ENCODE results near the gene RMRP.
A peak's percentile ranks its signal among the peaks of the same experiment; 100 is the strongest.
"Not testable (repeated sequence)": the region's sequence is repeated elsewhere in the genome, so short reads cannot be mapped to it uniquely, and the experiment has no call there.

The RMRP gene

DNA sequence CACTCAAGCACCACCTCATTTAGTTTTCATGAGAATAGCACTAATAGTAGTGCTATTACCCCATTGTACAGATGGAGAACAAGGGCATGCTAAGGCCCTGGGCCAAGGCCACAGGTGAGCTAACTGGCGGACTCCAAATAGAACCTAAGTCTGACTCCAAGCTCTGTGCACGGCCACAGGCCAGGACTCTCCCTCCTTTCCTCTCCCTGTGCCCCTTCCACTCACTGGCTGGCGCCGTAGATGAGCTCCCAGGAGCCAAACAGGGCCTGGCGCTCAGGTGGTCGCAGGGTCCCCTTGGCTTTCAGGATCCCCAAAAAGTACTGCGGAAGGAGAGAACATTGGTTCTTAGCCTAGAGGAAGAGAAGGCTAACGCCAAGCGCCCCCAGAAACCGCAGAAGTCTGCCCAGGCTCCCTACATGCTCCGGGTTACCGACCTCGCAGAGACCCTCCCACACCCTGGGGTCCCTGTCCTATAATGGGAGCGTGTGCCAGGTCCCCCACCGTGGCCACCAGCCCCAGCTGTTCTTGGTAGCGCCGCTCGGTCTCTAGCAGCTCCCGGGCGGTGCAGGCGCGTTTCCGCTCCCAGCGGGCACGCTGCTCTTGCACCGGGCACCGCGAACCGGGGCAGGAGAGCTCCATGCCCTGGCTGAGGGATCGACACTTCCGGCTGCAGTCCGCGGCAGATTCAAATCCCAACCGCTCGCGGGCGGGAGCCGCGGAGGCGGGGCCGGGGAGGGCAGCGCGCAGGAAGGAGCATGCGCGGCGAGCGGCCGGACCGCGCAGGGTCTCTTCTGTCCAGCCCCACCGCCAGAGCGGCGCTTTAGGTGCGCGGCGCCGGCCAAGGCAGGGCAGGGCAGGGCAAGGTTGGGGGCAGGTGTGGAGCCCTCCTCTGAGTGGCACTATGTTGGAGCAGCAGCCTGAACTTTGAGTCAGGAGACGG is 7.0 kb upstream of the RMRP start, which contains the start of gene ARHGEF39:
Gene ARHGEF39 (minus strand): TSS at position 665 of the 940 bp plus-strand sequence. CDS start 26 bp downstream, at position 639.
- DNase-seq: peak; percentile 62

DNA sequence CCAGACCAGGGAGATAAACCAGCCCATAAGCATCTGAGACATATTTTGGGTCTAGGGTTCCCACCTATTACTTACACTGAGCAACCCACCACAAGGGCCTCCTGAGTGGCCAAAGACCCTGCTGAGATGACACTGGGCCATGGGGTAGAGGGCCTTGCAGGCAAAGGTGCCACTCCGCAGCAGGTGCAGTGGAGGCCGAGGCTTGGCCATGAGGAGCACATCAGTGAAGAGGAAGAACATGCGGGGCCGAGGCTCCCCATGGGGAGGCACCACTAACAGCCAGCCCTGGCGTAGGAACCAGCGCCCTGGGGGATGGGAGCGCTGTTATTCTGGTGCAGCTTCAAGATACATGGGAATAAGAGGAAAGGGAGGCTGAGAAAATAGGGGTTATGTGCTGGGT is 4.6 kb upstream of the RMRP start:
- DNase-seq: no peak

DNA sequence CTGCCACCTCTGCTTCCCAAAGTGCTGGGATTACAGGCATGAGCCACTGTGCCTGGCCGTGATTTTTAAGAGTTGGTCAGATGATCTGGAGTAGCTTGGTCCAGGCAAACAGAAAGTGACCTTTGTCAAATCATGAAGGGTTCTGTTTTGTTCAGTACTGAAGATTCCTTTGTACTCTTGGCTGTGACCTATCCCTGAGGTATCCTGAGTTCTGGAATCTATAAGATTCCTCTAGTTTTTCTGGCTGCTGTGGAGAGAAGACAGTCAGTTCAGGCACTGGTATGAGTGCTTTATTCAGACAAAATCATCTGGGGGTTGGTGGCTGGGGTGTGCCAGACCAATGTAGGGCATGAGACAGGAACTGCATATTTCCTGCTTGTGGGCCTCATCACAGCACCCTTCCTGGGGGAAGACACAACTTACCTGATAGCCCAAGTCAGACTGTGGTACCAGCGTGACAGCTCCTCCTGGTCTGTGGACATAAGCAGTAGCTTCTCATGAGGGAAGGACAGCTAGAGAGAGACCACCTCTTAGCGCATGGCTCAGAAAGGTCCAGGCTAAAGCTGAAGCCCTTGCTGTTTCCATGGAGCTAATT is 4.0 kb upstream of the RMRP start:
- peak; percentile 47 for DNase-seq

DNA sequence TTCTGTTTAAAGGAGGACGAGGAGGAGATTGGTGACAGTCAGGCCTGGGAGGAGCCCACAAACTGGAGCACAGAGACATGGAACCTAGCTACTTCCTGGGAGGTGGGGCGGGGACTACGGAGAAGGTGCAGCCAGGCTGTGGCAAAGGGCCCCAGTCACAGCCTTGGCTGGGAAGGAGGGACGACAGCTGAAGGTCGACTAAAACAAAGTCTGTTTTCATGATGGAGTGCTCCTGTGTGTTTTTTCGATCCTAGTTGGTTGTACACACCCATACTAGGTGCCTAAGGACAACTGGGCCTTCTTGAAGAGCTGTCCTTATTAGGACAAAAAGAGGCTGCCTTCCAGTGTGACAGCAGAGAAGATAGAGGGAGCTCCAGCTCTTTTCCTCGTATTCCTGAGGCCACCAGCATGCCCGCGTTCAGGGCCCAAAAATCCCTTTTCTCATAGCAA is 3.2 kb upstream of the RMRP start:
- no peak for DNase-seq

DNA sequence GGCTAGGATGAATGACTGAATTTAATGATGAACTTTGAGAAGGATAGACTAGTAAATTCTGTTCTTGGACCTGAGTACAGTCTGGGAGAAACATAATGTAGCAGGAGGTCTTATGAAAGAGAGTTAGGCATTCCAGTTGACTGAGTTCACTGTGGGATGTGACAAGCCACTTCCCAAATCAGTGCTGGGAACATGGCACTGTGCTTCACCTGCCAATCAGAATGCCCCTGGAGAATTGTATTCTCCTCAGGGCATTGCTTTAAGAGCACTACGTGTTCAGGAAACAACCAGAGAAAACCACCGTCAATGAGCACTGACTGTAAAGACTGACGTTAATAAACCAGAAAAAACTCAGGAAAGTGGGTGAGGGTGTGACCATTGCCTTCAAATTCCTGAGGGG is 1.5 kb upstream of the RMRP start:
- DNase-seq: no peak

DNA sequence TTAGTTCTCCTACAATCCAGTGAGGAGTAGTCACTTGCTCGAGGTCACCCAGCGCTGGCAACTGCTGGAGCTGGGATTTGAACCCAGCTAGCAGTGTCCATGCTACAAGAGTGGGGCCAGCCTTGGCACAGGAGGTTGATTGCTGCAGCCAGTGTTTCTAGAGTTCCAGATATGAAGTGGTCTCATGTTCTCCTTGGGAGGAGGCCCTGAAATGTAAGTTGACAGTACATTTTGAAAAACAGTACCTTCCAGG is 1.1 kb upstream of the RMRP start:
- DNase-seq: no peak

DNA sequence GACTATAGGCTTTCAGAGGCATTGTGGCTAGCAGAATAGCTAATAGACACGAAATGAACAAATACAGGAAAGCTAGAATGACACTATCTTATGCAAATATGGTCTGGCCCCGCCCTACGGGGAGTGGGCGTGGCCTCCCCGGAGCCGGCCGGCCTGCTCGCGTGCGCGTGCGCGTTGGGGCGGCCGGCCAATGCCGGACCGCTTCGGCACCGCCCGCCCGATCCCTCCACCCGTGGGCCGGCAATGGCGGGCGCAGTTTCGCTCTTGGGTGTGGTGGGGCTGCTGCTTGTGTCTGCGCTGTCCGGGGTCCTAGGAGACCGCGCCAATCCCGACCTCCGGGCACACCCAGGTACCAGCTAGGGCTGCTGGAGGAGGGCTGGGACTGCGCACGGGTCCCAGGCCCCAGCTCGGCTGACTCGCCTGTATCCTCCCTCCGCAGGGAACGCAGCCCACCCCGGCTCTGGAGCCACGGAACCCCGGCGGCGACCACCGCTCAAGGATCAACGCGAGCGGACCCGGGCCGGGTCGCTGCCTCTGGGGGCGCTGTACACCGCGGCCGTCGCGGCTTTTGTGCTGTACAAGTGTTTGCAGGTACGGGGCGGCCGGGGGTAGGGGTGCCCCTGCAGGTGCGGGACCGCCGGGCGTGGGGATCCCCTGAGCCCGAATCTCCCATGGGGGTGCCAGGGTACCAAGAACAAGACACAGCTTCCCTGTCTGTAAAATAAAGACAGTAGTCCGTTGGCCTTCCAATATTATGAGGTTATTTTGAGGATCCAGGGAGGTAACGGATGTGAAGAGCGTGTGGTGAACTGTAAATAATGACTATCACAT is 533 bp upstream of the RMRP start, which contains the start of gene CCDC107:
Gene CCDC107 (plus strand): TSS at position 156 of the 831 bp plus-strand sequence. CDS start 88 bp downstream, at position 244.
- peak; percentile 87 for DNase-seq

DNA sequence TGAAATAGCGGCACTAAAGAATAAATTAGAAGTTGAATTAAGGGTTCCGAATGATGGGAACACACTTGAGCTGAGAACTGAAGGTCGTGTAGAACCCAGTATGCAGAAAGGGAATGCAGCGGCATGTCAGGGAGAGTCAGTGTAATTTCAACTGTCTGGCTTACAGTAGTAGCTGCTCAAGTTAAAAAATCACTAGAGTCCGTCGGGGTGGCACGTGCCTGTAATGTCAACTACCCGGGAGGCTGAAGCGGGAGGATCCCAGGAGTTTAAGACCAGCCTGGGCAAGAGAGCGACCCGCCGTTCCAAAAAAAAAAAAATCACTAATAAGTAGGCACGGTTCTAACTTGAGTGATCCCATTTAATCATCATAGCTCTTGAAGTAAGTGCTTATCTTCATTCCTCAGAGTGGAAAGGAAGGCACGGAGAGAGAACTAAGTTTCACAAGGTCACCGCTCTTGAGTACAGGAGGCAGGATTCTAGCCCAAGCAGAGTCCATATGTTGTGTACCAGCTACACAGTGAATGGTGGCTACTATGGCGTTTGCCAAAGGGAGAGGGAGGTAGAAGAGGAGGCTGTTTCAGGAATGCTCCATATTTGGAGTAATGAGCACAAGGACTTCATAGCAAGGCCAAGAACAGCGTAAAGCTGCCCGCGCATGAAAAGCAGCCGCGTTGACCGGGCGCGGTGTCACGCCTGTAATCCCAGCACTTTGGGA is 831 bp downstream of the RMRP start:
- no peak for DNase-seq

DNA sequence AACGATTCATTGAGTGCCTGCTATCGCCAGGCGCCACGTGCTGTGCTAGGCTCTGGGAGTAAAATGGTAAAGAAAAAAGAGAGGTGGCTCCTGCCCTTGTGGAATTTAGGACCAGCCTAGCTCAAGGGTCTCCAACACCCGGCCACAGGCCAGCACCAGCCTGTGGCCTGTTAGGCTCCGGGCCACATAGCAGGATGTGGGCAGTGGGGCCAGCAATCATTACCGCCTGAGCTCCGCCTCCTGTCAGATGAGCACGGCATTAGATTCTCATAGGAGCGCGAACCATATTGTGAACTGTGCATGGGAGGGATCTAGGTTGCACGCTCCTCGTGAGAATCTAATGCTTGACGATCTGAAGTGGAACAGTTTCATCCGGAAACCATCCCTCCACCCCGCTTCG is 1.5 kb downstream of the RMRP start:
- DNase-seq: no peak

DNA sequence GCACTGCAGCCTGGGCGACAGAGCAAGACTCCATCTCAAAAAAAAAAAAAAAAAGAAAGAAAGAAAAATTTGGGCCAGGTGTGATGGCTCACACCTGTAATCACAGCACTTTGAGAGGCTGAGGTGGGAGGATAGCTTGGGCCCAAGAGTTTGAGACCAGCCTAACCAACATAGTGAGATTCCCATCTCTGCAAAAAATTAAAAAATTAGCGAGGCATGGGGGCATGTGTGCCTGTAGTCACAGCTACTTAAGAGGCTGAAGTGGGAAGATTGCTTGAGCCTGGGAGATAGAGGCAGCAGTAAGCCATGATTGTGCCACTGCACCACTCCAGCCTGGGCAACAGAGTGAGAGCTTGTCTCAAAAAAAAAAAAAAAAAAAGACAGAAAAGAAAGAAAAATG is 4.2 kb downstream of the RMRP start:
- DNase-seq: no peak

DNA sequence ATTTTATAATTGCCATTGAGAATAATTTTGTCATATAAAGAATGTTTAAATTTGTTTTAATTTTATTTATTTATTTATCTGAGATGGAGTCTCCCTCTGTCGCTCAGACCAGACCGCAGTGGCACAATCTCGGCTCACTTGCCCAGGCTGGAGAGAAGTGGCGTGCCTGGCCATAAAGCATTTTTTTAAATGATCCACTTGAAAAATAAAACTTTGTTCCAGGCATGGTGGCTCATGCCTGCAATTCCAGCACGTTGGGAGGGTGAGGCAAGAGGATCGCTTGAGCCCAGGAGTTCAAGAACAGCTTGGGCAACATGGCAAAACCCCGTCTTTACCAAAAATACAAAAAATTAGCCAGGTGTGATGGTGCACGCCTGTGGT is 5.0 kb downstream of the RMRP start:
- no peak for DNase-seq

DNA sequence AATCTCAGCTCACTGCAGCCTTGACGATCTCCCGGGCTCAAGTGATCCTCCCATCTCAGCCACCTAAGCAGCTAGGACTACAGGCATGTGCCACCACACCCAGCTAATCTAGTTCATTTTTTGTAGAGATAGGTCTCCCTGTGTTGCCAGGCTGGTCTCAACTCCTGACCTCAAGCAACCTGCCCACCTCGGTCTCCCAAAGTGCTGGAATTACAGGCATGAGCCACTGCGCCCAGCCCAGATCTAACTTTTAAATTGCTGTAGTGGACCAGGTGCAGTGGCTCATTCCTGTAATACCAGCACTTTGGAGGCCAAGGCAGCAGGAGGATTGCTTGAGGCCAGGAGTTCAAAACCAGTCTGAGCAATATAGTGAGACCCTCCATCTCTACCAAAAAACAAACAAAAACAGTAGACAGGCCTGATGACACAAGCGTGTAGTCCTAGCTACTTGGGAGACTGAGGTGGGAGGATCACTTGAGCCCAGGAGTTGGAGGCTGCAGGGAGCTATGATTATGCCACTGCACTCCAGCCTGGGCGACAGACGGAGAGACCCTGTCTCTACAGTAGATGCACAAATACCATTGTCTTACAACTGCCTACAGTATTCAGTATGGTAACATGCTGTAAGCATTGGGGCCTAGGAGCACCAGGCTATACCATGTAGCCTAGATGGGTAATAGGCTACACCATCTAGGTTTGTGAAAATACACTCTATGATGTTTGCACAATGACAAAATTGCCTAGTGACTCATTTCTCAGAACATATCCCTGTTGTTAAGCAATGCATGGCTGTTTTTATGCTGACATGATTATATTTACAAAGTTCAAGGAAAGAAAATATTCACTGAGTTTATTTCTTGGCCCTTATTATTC is 5.6 kb downstream of the RMRP start:
- no peak for DNase-seq

DNA sequence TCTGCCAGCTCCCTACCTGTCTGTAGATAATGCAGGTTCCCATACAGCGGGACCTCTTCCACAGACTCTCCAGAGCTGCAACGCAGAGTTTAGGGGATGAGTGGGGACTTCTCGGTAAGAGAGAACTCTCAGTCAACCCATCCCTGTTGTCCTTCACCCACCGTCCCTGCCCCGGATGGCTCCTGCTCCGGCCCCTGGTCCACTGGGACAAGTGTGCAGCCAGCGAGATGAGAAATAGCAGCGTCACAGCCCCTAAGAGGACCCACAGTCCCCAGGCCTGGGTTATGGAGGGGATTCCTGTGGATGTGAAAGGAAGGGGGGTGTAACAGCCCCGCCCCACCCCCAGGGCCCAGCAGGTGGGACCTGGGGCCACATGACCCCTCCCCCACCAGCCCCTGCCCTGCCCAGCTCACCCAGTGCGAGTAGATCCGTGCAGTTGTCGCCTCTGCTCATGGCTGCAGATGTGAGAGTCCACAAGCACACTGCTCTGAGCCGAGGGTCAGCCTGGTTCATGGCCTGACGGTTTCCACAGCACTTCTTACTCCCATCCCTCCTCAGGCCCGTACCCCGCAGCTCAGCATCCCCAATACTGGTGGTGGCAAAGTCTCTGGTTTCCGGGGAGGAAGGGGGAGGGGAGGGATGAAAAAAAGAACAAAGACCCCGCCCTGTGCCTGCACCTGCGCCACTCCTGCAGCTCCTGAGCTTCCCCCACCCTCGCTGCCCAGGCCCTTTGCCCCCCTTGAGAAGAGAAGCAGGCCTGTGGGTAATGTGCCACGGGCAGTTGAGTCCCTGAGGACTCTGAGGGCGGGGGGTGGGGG is 7.3 kb downstream of the RMRP start, which contains the start of gene SIT1:
Gene SIT1 (minus strand): TSS at position 591 of the 818 bp plus-strand sequence. CDS start 78 bp downstream, at position 513.
- DNase-seq: no peak

DNA sequence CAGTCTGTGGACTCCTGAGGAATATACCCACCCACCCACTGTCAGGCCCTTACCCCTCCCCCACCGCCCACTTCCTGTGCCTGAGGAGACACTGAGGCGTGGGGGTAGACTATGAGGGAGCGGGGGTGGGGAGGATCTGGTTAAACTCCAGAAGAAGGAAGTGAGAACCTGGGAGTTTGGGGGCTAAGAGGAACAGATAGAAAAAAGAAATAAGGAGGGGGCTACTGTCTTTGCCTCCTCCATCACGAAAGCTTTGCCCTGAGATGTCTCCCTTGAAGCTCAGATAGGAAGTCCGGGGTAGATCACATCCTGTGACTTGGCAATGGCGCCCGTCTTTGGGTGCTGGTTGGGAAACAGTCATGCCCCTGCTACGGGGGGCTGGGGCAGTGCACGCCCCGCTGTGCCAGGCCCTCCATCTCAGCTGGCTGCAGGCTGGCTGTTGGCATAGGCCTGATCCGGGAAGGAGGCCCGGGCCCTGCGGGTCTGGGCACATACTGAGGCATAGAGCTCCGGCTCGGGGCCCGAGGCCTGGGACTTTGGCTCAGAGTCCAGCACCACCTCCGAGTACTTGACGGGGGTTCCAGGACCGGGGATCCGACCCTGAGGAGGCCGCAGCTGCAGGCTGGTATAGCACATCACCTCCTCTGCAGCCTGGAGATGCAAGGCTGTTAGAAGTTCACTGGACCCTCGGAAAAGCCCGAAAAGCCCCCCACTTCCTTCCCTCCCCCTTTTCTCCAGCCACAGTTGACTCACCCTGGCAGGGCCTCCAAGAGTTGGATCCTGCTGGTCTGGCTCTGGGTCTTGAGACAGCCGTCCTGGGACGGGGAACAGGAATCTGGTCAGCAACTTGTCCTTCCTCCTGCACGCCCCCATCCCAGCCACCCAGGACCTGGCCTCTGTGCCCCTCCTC is 8.1 kb downstream of the RMRP start:
- DNase-seq: peak; percentile 45

DNA sequence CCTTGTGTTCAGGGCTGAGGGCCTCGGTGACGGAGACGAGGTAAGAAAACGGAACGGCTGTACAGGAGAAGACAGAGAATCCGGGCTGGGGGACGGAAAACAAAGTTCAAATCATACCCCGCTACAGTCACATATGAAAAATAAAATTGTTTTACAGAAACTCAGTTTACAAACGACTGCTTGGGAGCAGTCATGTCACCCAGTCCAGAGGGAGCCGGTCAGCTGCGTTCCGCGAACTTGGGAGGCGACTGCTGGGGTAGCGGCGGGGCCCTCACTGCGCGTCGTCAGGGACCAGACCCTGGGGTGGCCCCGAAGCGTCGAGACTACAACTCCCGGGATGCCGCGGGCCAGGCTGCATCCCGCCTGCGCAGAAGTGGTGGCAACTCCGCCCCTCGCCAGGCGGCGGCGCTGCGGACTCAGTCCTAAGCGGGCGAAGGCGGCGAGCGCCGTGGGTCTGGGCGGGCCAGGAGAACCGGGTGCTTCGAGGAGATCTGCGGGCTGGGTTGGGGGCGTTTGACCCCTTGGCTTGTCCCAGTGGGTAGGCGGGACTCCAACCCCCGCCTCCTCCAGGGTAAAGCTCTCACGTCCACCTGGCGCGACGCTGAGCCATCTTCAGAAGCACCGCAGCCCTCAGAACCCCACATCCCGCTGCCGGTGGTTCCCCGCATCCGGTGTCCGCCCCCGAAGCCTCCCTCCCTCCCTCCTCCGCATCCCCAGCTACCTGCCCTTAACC is 11.1 kb downstream of the RMRP start:
- DNase-seq: peak; percentile 96

DNA sequence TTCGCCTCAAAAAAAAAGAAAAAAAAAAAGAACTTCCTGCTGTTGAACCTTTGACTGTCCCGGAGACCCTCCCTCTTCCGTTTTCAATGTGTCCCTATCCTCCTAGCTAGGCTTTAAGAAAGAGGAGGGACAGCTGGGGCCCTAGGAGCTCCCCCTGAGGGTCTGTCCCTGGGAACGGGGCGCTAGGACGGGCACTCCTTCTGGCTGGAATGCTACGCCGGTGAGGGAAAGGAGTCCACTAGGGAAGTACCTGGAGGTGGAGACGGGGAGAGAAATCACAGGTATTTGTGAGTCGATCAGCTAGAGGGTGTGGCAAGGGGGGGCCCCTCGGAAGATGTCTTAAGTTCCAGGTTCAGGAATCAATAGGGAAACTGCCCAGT is 11.7 kb downstream of the RMRP start:
- no peak for DNase-seq

DNA sequence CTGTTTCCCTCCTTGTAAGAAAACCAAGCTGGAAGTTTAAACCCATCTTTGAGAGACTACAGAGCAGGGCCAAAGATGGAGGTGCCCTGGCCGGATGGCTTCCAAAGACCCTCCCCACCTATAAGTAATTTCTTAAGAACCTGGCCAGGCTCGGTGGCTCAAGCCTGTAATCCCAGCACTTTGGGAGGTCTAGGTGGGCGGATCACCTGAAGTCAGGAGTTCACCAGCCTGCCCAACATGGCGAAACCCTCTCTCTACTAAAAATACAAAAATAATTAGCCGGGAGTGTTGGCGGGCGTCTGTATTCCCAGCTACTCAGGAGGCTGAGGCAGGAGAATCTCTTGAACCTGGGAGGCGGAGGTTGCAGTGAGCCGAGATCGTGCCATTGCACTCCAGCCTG is 12.1 kb downstream of the RMRP start:
- DNase-seq: not testable (repeated sequence)

DNA sequence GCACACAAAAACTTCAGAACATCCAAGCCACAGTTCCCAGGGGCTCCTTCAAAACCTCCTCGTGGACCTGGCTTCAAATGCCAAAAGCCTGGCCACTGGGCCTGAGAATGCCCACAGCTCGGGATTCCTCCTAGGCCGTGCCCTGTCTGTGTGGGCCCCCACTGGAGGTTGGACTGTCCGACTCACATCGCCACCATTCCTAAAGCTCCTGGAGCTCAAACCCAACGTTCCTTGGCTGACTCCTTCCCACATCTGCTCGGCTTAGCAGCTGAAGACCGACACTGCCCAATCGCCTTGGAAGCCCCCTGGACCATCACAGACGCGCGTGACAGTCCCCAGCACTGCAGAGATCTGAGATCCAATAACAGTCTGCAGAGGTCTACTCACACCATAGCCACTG is 14.8 kb downstream of the RMRP start:
- no peak for DNase-seq

DNA sequence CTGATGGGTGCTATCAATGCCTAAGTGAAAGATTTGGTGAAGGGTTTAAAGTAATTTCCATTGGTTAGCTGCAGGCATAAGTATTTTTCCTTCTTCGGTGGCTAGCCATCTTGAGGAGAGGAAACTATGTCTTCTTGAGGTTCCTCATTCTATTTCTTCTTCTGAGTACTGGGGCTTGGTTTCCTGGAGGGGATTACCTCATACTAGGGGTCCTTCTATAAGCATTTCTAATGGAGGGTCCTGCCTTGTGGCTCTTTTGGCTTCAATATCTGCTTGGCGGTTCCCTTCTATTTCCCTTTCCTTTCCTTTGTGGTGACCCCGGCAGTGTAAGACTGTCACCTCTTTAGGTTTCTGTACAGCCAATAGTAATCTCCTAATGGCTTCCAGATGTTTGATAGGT is 16.3 kb downstream of the RMRP start:
- not testable (repeated sequence) for DNase-seq
